Endodermal cell (in vitro differentiated cells): Measurements from ENCODE around the gene DNPEP. TPM values are rescaled to one million over a fixed set of nuclear protein-coding genes. Genes with fewer than 3 reads are reported as not detected.

Source experiments
- DNase-seq: peaks from one replicate; pipeline ENCODE4 v3.0.0-alpha.2; 2017
- H3K27ac ChIP-seq: 2 replicates; pipeline ENCODE4 v1.5.1; 2013; ENCODE audit warnings: mild to moderate bottlenecking, low read depth, low read length, moderate library complexity
- H3K27me3 ChIP-seq: 2 replicates; pipeline ENCODE4 v1.6.1; 2013; ENCODE audit warnings: mild to moderate bottlenecking, low read length, moderate library complexity; ENCODE audit not compliant: insufficient read depth, control insufficient read depth, poor library complexity, severe bottlenecking
- H3K36me3 ChIP-seq: 2 replicates; pipeline ENCODE4 v1.7.0; 2013; ENCODE audit warnings: mild to moderate bottlenecking, low read length, moderate library complexity; ENCODE audit not compliant: control insufficient read depth, insufficient read depth
- H3K4me1 ChIP-seq: one replicate; pipeline ENCODE4 v1.7.0; 2013; ENCODE audit warnings: low read length; ENCODE audit not compliant: control insufficient read depth, insufficient read depth
- H3K4me3 ChIP-seq: 2 replicates; pipeline ENCODE4 v1.5.1; 2013; ENCODE audit warnings: mild to moderate bottlenecking, low read length, moderate library complexity
- H3K9ac ChIP-seq: 2 replicates; pipeline ENCODE4 v1.6.1; 2013; ENCODE audit warnings: mild to moderate bottlenecking, low read length, moderate library complexity; ENCODE audit not compliant: poor library complexity, severe bottlenecking; ENCODE audit errors: extremely low read depth
- H3K9me3 ChIP-seq: 2 replicates; pipeline ENCODE4 v1.6.1; 2013; ENCODE audit warnings: mild to moderate bottlenecking, low read length, moderate library complexity; ENCODE audit not compliant: control insufficient read depth
- H3K27ac Mint-ChIP-seq: 2 replicates; pipeline ENCODE4 v1.8.0; 2020; ENCODE audit warnings: mixed read lengths
- H3K27me3 Mint-ChIP-seq: 2 replicates; pipeline ENCODE4 v1.8.0; 2021; ENCODE audit warnings: mild to moderate bottlenecking, mixed read lengths; ENCODE audit not compliant: insufficient read depth
- H3K36me3 Mint-ChIP-seq: 2 replicates; pipeline ENCODE4 v1.8.0; 2020; ENCODE audit warnings: low read depth, mixed read lengths
- H3K4me1 Mint-ChIP-seq: 2 replicates; pipeline ENCODE4 v1.8.0; 2020; ENCODE audit warnings: mixed read lengths
- H3K4me3 Mint-ChIP-seq: 2 replicates; pipeline ENCODE4 v1.8.0; 2020; ENCODE audit warnings: mild to moderate bottlenecking, moderate library complexity, mixed read lengths
- H3K9me3 Mint-ChIP-seq: 2 replicates; pipeline ENCODE4 v1.8.0; 2020; ENCODE audit warnings: mild to moderate bottlenecking, mixed read lengths
- WGBS, 2 experiments: methylation state at CpG; one replicate each; pipeline versions ENCODE4 v1.1.5 to v1.1.7; 2013; ENCODE audit warnings: missing lambda C conversion rate in 2 of 2, mixed read lengths in 1 of 2; ENCODE audit not compliant: insufficient coverage in 1 of 2, insufficient read length in 1 of 2; 5-methylcytosine and 5-hydroxymethylcytosine counted together
- total RNA-seq, 2 donors: library from RNA; stranded (reverse); fragmentation: NEBNext Ultra II Directional in 1 of 2; extraction: Animal tissue kit (Norgen Biotek cat#: 25700) in 1 of 2; gene quantifications; 2 replicates in 1 of 2; 3 replicates in 1 of 2; pipeline ENCODE4 v1.2.1, GENCODE V29; 2021
- TF ChIP-seq, protein P1 (sequence below): fragments of 200-600 bp; sonication (generic); conservative IDR thresholded peaks from 2 replicates; pipeline ENCODE4 v1.5.0; 2021; ENCODE audit warnings: antibody characterized with exemption, mild to moderate bottlenecking

DNPEP gene
- total RNA-seq, 2 donors from 2014 or later: 54.6 to 76.1 TPM

DNA sequence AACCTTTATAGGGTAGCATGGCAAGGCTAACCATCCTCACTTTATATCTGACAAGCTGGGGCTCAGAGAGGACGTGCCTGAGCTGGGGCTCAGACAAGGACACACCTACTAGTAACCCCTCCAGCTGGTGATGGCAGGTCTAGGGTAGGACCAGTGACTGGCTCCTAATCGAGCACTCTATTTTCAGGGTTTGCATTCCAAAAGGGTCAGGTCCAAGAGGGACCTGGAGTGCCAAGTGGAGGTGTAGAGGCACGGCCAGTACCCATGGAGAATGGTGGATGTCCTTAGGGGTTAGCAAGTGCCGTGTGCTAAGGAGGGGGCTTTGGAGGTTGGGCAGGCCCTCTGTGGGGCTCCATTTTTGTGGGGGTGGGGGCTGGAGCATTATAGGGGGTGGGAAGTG is 29.2 kb upstream of the DNPEP start:
- Mint-ChIP-seq H3K27ac (no peak overlapping the region), H3K36me3 (no peaks in the 10 kb centered on the region), H3K4me1 (no peaks in the 10 kb centered on the region), H3K4me3 (no peak overlapping the region), H3K9me3 (peaks cover 9% of the 10 kb centered on the region), H3K27me3 (peaks cover 36% of the 10 kb centered on the region)
- DNase-seq: peak; percentile 59
- H3K27me3 ChIP-seq: no peaks in the 10 kb centered on the region
- no peak overlapping the region for H3K27ac ChIP-seq
- peaks cover 6% of the 10 kb centered on the region for H3K9me3 ChIP-seq
- TF ChIP-seq, protein P1, sequence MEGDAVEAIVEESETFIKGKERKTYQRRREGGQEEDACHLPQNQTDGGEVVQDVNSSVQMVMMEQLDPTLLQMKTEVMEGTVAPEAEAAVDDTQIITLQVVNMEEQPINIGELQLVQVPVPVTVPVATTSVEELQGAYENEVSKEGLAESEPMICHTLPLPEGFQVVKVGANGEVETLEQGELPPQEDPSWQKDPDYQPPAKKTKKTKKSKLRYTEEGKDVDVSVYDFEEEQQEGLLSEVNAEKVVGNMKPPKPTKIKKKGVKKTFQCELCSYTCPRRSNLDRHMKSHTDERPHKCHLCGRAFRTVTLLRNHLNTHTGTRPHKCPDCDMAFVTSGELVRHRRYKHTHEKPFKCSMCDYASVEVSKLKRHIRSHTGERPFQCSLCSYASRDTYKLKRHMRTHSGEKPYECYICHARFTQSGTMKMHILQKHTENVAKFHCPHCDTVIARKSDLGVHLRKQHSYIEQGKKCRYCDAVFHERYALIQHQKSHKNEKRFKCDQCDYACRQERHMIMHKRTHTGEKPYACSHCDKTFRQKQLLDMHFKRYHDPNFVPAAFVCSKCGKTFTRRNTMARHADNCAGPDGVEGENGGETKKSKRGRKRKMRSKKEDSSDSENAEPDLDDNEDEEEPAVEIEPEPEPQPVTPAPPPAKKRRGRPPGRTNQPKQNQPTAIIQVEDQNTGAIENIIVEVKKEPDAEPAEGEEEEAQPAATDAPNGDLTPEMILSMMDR: no peak
- WGBS, 2 experiments: 86 to 100% methylated on average over 1 to 4 of the region's 4 CpGs
- H3K36me3 ChIP-seq: no peaks in the 10 kb centered on the region
- H3K4me3 ChIP-seq: no peak overlapping the region
- H3K4me1 ChIP-seq: no peaks in the 10 kb centered on the region
- H3K9ac ChIP-seq: no peak overlapping the region

DNA sequence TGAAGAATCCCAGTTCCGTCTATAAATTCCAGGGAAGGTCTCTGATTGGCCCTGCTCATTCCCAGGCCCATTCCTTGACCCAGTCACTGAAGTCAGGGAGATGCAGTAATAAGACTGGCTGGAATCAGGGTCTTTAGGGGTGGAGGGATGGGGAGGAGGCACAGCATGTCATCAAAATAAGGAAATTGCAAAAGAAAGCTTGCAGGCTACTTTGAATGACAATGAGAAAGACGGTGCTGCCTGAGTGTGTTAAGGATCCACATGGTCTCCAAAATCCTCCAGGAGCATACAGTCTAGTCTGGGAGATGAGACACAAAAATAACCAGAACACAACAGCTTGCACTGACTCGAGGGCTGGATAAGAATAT is 28.5 kb upstream of the DNPEP start:
- H3K27me3 Mint-ChIP-seq: peaks cover 34% of the 10 kb centered on the region
- no peaks in the 10 kb centered on the region for H3K4me1 ChIP-seq
- peak; percentile 73 for DNase-seq

DNA sequence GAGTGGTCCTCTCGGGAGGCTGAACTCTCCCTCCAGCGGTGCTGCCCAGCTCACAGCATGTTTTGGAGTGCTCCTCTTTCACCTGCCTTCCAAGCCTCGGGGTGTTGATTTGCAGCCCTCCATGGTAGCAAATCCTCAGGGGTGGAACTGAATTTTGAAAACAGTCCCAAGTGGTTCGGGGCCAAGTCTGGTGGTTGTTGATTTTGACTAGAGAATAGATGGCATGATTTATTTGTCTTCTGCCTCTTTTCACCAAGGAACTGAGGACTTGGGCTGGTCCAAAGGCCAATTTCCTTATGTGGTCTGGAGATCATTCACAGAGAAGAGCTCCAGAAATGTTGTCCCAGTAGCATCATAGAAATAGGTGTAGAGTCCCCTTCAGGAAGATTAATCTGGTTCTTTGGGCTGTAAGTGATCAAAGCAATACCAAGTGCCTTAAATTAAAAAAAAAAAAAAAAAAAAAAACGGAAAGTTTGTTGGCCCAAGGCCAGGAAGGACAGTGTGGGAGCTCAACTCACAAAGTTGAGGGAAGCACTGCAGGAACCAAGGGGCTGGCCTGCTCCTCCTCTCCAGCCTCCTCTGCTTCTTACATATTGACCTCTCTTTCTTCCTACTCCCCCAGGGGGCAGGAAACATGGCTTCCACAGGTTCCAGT is 28.0 kb upstream of the DNPEP start:
- 80 to 93% methylated on average over 3 to 5 of the region's 5 CpGs for WGBS, 2 experiments
- TF ChIP-seq, protein P1: no peak
- no peak overlapping the region for H3K27ac ChIP-seq
- H3K27me3 ChIP-seq: no peaks in the 10 kb centered on the region
- Mint-ChIP-seq H3K4me1 (no peaks in the 10 kb centered on the region), H3K27ac (no peak overlapping the region), H3K4me3 (no peak overlapping the region), H3K9me3 (peaks cover 11% of the 10 kb centered on the region), H3K27me3 (peaks cover 29% of the 10 kb centered on the region), H3K36me3 (no peaks in the 10 kb centered on the region)
- DNase-seq: no peak
- no peak overlapping the region for H3K9ac ChIP-seq
- H3K4me3 ChIP-seq: no peak overlapping the region
- H3K36me3 ChIP-seq: no peaks in the 10 kb centered on the region
- H3K4me1 ChIP-seq: no peaks in the 10 kb centered on the region
- H3K9me3 ChIP-seq: peaks cover 6% of the 10 kb centered on the region

More for the DNA sequence above, 28.5 kb upstream of the DNPEP start:
- no peaks in the 10 kb centered on the region for H3K27me3 ChIP-seq
- no peak overlapping the region for H3K4me3 ChIP-seq
- H3K4me1 Mint-ChIP-seq: no peaks in the 10 kb centered on the region
- no peak overlapping the region for H3K27ac Mint-ChIP-seq
- TF ChIP-seq, protein P1: no peak
- no peaks in the 10 kb centered on the region for H3K36me3 Mint-ChIP-seq
- H3K4me3 Mint-ChIP-seq: no peak overlapping the region
- H3K27ac ChIP-seq: no peak overlapping the region
- H3K9ac ChIP-seq: no peak overlapping the region
- H3K9me3 Mint-ChIP-seq: peaks cover 11% of the 10 kb centered on the region
- WGBS, 2 experiments: 14 to 43% methylated on average over 1 to 3 of the region's 3 CpGs
- no peaks in the 10 kb centered on the region for H3K36me3 ChIP-seq
- H3K9me3 ChIP-seq: peaks cover 6% of the 10 kb centered on the region
